Vagina (tissue), 2 donors: ENCODE results near the gene DUS2.

Experiments
- CTCF ChIP-seq, 3 experiments: fragments of 450-650 bp in 2 of 3; fragments of 200-600 bp in 1 of 3; sonication (generic) in 1 of 3; IDR thresholded peaks; one replicate each; pipeline ENCODE4 v1.5.1; 2017 to 2019; ENCODE audit warnings: antibody characterized with exemption in 3 of 3, mild to moderate bottlenecking in 2 of 3, moderate library complexity in 2 of 3
- POLR2A ChIP-seq, 2 donors: fragments of 450-650 bp; IDR thresholded peaks; one replicate each; pipeline ENCODE4 v1.6.1; 2017; ENCODE audit warnings: antibody characterized with exemption in 2 of 2, mild to moderate bottlenecking in 2 of 2, moderate library complexity in 2 of 2

- TF ChIP-seq CTCF (IDR thresholded peaks at IDR 0.05) (peak in 2 of 3 experiments; percentile 0 to 8), POLR2A (IDR thresholded peaks at IDR 0.05) (no peak)
Measured at GRCh38 chr16:68022728-68023537, at the start of gene DUS2, which contains the start of gene DDX28.
